Activated T-helper 1 cell treated with anti-CD3 and anti-CD28 coated beads, Interleukin-12 subunit alpha, Interleukin-12 subunit beta, Interleukin-2, Interleukin-4 antibody, amounts not matched to agents 30 ng/mL and 10 ng/mL and 1 ng/mL, durations not matched to agents 14 hours and 24 hours and 36 hours (primary cell): ENCODE results near the gene ALKBH5. TPM values are rescaled to one million over a fixed set of nuclear protein-coding genes. Genes with fewer than 3 reads are reported as not detected.

Source experiments
- DNase-seq: peaks from one replicate; pipeline ENCODE4 v3.0.0; 2021; ENCODE audit warnings: low spot score
- H3K27ac Mint-ChIP-seq: one replicate; pipeline ENCODE4 v1.8.0; 2021; ENCODE audit warnings: mild to moderate bottlenecking, mixed read lengths
- H3K27me3 Mint-ChIP-seq: one replicate; pipeline ENCODE4 v1.8.0; 2022; ENCODE audit warnings: mild to moderate bottlenecking, moderate library complexity, mixed read lengths; ENCODE audit not compliant: insufficient read depth
- H3K36me3 Mint-ChIP-seq: one replicate; pipeline ENCODE4 v1.8.0; 2021; ENCODE audit warnings: low read depth, mixed read lengths
- H3K4me1 Mint-ChIP-seq: one replicate; pipeline ENCODE4 v1.8.0; 2021; ENCODE audit warnings: low read depth, mixed read lengths
- H3K4me3 Mint-ChIP-seq: one replicate; pipeline ENCODE4 v1.8.0; 2021; ENCODE audit warnings: mild to moderate bottlenecking, moderate library complexity, mixed read lengths
- H3K9me3 Mint-ChIP-seq: one replicate; pipeline ENCODE4 v1.8.0; 2021; ENCODE audit warnings: mixed read lengths
- intact Hi-C: fragments of 100-400 bp; cut with micrococcal nuclease; formaldehyde crosslinking; loops from one replicate; pipeline ENCODE4 v1.15.1; 2024
- total RNA-seq: library from RNA; stranded (reverse); gene quantifications from 2 replicates; pipeline ENCODE4 v1.2.3, GENCODE V29; 2022

The ALKBH5 gene
- total RNA-seq, 1 donor from 2014 or later: 128 TPM

DNA sequence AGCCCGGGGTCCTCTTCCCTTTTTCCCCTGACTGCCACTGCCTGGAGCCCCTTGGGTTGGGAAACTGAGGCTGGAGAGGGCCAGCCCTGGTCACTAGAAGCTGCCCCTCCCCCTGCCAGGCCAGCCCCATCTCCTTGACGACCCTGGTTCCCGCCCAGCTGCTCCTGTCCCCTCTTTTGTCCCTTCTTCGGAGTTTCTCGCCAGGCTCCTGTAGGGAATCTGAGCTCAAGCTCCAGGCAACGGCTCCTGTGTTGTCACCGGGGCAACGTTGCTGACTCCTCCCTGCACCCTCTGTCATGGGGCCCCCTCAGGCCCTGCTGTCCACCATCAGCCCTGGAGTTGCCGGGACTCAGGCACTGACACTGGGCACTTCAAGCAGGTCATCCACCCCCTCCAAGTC is 47.5 kb downstream of the ALKBH5 start:
- Mint-ChIP-seq H3K36me3 (no peaks in the 10 kb centered on the region), H3K4me3 (no peak overlapping the region), H3K27me3 (peaks cover 2% of the 10 kb centered on the region), H3K4me1 (peaks cover 16% of the 10 kb centered on the region), H3K27ac (no peak overlapping the region), H3K9me3 (no peaks in the 10 kb centered on the region)
- intact Hi-C loops: no loop called here
- no peak for DNase-seq

GRCh38 chr17:18233803-18234518 is 50.3 kb downstream of the ALKBH5 start:
- Mint-ChIP-seq H3K27ac (no peak overlapping the region), H3K9me3 (no peaks in the 10 kb centered on the region), H3K4me3 (no peak overlapping the region), H3K36me3 (peaks cover 2% of the 10 kb centered on the region), H3K27me3 (no peaks in the 10 kb centered on the region), H3K4me1 (no peaks in the 10 kb centered on the region)
- intact Hi-C loops: no loop called here
- DNase-seq: no peak

- no peaks in the 10 kb centered on the region for H3K4me1 Mint-ChIP-seq
- H3K36me3 Mint-ChIP-seq: peaks cover 2% of the 10 kb centered on the region
- intact Hi-C loops: no loop called here
- H3K4me3 Mint-ChIP-seq: no peak overlapping the region
- no peak overlapping the region for H3K27ac Mint-ChIP-seq
- H3K27me3 Mint-ChIP-seq: no peaks in the 10 kb centered on the region
- H3K9me3 Mint-ChIP-seq: no peaks in the 10 kb centered on the region
- DNase-seq: no peak
These were observed 51.3 kb downstream of the ALKBH5 start for GRCh38 chr17:18234853-18235380.

GRCh38 chr17:18235743-18236256 is 52.2 kb downstream of the ALKBH5 start:
- peaks cover 2% of the 10 kb centered on the region for H3K36me3 Mint-ChIP-seq
- no peak for DNase-seq
- H3K9me3 Mint-ChIP-seq: no peaks in the 10 kb centered on the region
- intact Hi-C loops: no loop called here
- H3K27me3 Mint-ChIP-seq: no peaks in the 10 kb centered on the region
- no peaks in the 10 kb centered on the region for H3K4me1 Mint-ChIP-seq
- H3K4me3 Mint-ChIP-seq: no peak overlapping the region
- H3K27ac Mint-ChIP-seq: peak overlapping the region; percentile 1

DNA sequence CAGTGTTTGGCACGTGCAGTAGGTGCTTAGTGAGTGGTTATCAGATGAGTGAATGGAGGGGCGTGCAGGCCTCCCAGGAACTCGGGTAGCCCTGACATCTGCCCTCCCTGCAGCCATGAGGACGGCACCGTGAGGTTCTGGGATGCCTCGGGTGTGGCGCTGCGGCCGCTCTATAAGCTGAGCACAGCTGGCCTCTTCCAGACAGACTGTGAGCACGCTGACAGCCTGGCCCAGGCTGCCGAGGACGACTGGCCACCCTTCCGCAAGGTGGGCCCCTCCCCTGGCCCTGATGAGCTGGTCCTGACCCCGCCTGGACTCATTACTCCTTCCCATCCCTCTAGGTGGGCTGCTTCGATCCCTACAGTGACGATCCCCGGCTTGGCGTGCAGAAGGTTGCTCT is 52.9 kb downstream of the ALKBH5 start:
- Mint-ChIP-seq H3K4me1 (no peaks in the 10 kb centered on the region), H3K27ac (no peak overlapping the region), H3K36me3 (peaks cover 2% of the 10 kb centered on the region), H3K4me3 (no peak overlapping the region), H3K9me3 (no peaks in the 10 kb centered on the region), H3K27me3 (no peaks in the 10 kb centered on the region)
- intact Hi-C loops: no loop called here
- no peak for DNase-seq

- Mint-ChIP-seq H3K4me1 (no peaks in the 10 kb centered on the region), H3K4me3 (no peak overlapping the region), H3K36me3 (peaks cover 2% of the 10 kb centered on the region), H3K27me3 (no peaks in the 10 kb centered on the region), H3K27ac (no peak overlapping the region), H3K9me3 (no peaks in the 10 kb centered on the region)
- no peak for DNase-seq
- intact Hi-C loops: no loop called here
These were observed 53.8 kb downstream of the ALKBH5 start for GRCh38 chr17:18237461-18237860.

- DNase-seq: no peak
- Mint-ChIP-seq H3K36me3 (peaks cover 2% of the 10 kb centered on the region), H3K27ac (no peak overlapping the region), H3K4me3 (no peak overlapping the region), H3K9me3 (no peaks in the 10 kb centered on the region), H3K27me3 (no peaks in the 10 kb centered on the region), H3K4me1 (no peaks in the 10 kb centered on the region)
- intact Hi-C loops: no loop called here
These were observed 54.7 kb downstream of the ALKBH5 start for GRCh38 chr17:18238299-18238698.

DNA sequence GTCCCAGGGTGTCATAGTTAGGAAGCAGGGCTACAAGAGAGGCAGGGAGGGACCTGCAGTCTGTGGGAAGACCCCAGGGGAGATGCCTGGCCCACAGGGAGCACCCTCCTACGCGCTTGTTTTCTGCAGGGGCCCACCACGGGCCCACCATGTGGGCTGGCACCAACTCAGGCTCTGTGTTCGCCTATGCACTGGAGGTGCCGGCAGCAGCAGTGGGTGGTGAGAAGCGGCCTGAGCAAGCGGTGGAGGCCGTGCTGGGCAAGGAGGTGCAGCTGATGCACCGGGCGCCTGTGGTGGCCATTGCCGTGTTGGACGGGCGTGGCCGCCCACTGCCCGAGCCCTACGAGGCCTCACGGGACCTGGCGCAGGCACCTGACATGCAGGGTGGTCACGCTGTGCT is 56.8 kb downstream of the ALKBH5 start:
- H3K4me3 Mint-ChIP-seq: no peak overlapping the region
- H3K36me3 Mint-ChIP-seq: peaks cover 5% of the 10 kb centered on the region
- H3K4me1 Mint-ChIP-seq: no peaks in the 10 kb centered on the region
- DNase-seq: no peak
- H3K27ac Mint-ChIP-seq: no peak overlapping the region
- no peaks in the 10 kb centered on the region for H3K9me3 Mint-ChIP-seq
- H3K27me3 Mint-ChIP-seq: no peaks in the 10 kb centered on the region
- intact Hi-C loops: no loop called here

- Mint-ChIP-seq H3K4me3 (no peak overlapping the region), H3K36me3 (peaks cover 6% of the 10 kb centered on the region), H3K27ac (no peak overlapping the region), H3K9me3 (no peaks in the 10 kb centered on the region), H3K4me1 (no peaks in the 10 kb centered on the region), H3K27me3 (no peaks in the 10 kb centered on the region)
- intact Hi-C loops: no loop called here
- DNase-seq: no peak
These were observed 57.7 kb downstream of the ALKBH5 start for GRCh38 chr17:18241229-18241871.

- no peaks in the 10 kb centered on the region for H3K9me3 Mint-ChIP-seq
- no peak for DNase-seq
- peaks cover 16% of the 10 kb centered on the region for H3K36me3 Mint-ChIP-seq
- no peaks in the 10 kb centered on the region for H3K27me3 Mint-ChIP-seq
- no peak overlapping the region for H3K27ac Mint-ChIP-seq
- H3K4me1 Mint-ChIP-seq: peaks cover 4% of the 10 kb centered on the region
- intact Hi-C loops: no loop called here
- no peak overlapping the region for H3K4me3 Mint-ChIP-seq
These were observed 61.6 kb downstream of the ALKBH5 start for GRCh38 chr17:18245038-18245776.

DNA sequence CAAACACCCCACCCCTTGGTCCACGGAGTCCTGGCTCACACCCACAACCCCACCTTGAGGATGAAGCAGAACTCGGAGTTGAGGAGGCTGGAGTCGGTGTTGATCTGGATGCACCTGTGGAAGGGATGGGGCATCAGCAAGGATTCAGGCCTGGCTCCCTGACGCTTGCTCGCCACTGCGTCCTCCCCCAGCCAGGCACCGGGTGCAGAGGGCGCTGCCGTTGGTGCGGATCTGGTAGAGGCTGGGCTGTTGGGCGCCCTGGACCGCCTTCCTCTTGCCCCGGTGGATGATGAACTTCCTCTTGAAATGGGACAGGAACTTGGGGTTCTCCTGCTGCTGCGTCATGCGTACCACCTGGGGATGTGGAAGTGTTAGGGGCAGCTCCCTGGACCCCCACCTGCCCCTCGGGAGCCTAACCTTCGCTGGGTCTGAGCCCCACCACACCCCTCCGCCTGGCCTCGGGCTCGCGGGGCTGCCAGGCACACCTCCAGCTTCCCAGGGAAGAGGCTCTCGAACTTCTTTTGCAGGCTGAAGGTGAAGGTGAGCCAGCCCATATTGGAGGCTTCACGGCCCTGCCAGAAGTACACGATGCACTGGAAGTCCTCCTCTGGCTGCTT is 62.6 kb downstream of the ALKBH5 start:
- DNase-seq: no peak
- H3K4me3 Mint-ChIP-seq: no peak overlapping the region
- no peak overlapping the region for H3K27ac Mint-ChIP-seq
- H3K4me1 Mint-ChIP-seq: peaks cover 4% of the 10 kb centered on the region
- no peaks in the 10 kb centered on the region for H3K27me3 Mint-ChIP-seq
- H3K36me3 Mint-ChIP-seq: peaks cover 22% of the 10 kb centered on the region
- no peaks in the 10 kb centered on the region for H3K9me3 Mint-ChIP-seq
- intact Hi-C loops: no loop called here

DNA sequence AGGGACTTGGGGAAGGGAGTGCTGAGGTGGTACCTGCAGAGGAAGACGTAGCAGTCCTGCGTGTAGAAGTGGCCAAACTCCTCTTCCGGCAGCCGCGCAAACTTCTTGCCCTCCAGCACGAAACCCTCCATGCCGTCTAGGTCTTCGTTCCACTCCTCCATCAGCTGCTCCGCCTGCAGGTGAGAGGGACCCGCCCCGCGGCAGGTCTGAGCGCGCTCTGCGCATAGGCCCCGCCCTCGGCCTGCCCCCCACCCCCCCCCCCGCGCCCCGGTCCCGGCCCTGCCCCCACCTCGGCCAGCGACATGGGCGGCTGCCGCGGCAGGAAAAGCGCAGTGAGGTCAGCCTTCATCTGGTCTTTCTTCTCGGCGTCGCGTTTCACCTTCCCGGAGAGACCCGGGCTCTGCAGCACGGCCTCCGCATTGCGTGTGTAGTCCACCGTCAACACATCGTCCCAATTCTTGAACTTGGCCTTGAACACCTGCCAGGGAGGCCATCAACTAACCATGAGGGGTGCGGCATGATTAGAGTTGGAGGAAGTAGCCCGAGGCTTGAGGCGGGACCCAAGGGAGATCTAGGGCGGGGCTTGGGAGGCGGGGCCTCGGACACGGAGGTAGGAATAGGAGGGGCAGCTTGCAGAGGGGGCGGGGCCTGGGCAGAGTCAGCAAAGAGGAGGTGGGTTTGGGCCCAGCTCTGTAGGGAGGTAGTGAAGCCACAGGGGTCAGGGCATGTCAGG is 63.4 kb downstream of the ALKBH5 start:
- DNase-seq: no peak
- Mint-ChIP-seq H3K9me3 (no peaks in the 10 kb centered on the region), H3K36me3 (peaks cover 26% of the 10 kb centered on the region), H3K4me3 (no peak overlapping the region), H3K27me3 (no peaks in the 10 kb centered on the region), H3K27ac (no peak overlapping the region), H3K4me1 (peaks cover 4% of the 10 kb centered on the region)
- intact Hi-C loops: no loop called here
